Lung (tissue), 12 donors: ENCODE measurements around the gene TTC8. TPM values are rescaled to one million over a fixed set of nuclear protein-coding genes. Genes with fewer than 3 reads are reported as not detected.
"Not testable (repeated sequence)": the region's sequence is repeated elsewhere in the genome, so short reads cannot be mapped to it uniquely, and the experiment has no call there.

ENCODE experiments used
- ATAC-seq: fragments of 200-7000 bp; cut with Tn5 transposase; one replicate; pipeline ENCODE4 v1.9.1; 2020; ENCODE audit warnings: moderate number of reproducible peaks; ENCODE audit not compliant: insufficient read depth, low FRiP score
- DNase-seq, 3 donors: peaks; one replicate each; pipeline ENCODE4 v3.0.0-alpha.2; 2013 to 2017
- H3K27ac ChIP-seq, 2 donors: one replicate each; pipeline ENCODE4 v1.5.1; 2013; ENCODE audit warnings: mild to moderate bottlenecking in 2 of 2, moderate library complexity in 2 of 2, control low read depth in 1 of 2, inconsistent platforms in 1 of 2, low read depth in 1 of 2, low read length in 1 of 2
- H3K27me3 ChIP-seq, 3 donors: one replicate each; pipeline ENCODE4 v1.5.1; 2013; ENCODE audit warnings: low read length in 2 of 3; ENCODE audit not compliant: control insufficient read depth in 3 of 3, insufficient read depth in 3 of 3
- H3K36me3 ChIP-seq, 4 donors: one replicate each; pipeline ENCODE4 v1.5.1; 2013; ENCODE audit warnings: low read length in 4 of 4, mild to moderate bottlenecking in 1 of 4, moderate library complexity in 1 of 4; ENCODE audit not compliant: control insufficient read depth in 4 of 4, insufficient read depth in 4 of 4
- H3K4me1 ChIP-seq, 5 donors: one replicate each; pipeline ENCODE4 v1.5.1; 2013; ENCODE audit warnings: low read length in 5 of 5, mild to moderate bottlenecking in 2 of 5, moderate library complexity in 1 of 5; ENCODE audit not compliant: control insufficient read depth in 5 of 5, insufficient read depth in 5 of 5
- H3K4me3 ChIP-seq: one replicate; pipeline ENCODE4 v1.5.1; 2013; ENCODE audit warnings: mild to moderate bottlenecking, control low read depth, moderate library complexity
- H3K9ac ChIP-seq, 2 donors: one replicate each; pipeline ENCODE4 v1.5.1; 2013; ENCODE audit warnings: low read length in 2 of 2, control low read depth in 1 of 2; ENCODE audit not compliant: insufficient read depth in 1 of 2
- H3K9me3 ChIP-seq, 4 donors: one replicate each; pipeline ENCODE4 v1.5.1; 2013; ENCODE audit warnings: low read length in 3 of 4, mild to moderate bottlenecking in 1 of 4, moderate library complexity in 1 of 4; ENCODE audit not compliant: control insufficient read depth in 4 of 4, insufficient read depth in 3 of 4
- WGBS, 2 donors: extraction: QIAGEN DNeasy Blood & Tissue Kit; methylation state at CpG; one replicate each; pipeline ENCODE4 v1.1.7; 2013; 5-methylcytosine and 5-hydroxymethylcytosine counted together
- polyA plus RNA-seq, 2 donors: library from polyadenylated mRNA; stranded (reverse); fragments of 200-250 nt; gene quantifications; one replicate each; pipeline ENCODE4 v1.2.1, GENCODE V29; 2013
- total RNA-seq, 2 donors: library from RNA; depleted of rRNA in 1 of 2; stranded (reverse); fragments of >200 nt in 1 of 2; gene quantifications; one replicate each; pipeline ENCODE4 v1.2.1, GENCODE V29; 2014 to 2021
- TF ChIP-seq, protein P1 (sequence below): IDR thresholded peaks from 2 replicates; pipeline ENCODE4 v1.5.1; 2012; ENCODE audit warnings: mild to moderate bottlenecking; ENCODE audit errors: control extremely low read depth, extremely low read depth
- donor health status: control.
- donor health status: control.
- donor health status: Bipolar disorder and iron deficiency.
- donor health status: healthy.
- donor health status: DM: yes; HTN: yes; CAD: no.

The TTC8 gene
- total and polyA plus RNA-seq, 4 donors, result 9.6 to 29.8 (median 16.0) TPM

DNA sequence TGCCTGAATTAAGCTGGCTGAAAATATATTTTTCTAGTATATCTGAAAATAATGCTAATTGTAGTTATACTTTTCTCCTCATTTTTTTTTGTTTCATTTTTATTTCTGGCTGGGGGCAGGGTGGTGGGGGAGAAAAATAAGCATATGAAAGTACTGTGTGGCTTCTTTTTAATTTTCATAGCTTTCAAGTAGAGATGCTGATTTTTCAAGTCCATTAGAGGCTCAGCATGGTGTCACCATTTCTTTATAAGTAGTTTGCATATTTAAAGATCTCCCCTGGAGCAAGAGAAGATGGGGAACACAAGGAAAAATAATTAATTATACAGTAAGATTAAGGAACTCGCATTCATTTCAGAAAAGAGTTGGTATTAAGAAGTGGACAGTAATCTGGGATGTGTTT, 27.1 kb downstream of the TTC8 start:
- Histone ChIP-seq H3K4me3 (no peak overlapping the region), H3K9me3 (no peaks in the 10 kb centered on the region), H3K27ac (no peak overlapping the region), H3K36me3 (peaks cover 0 to 20% (median 3%) of the 10 kb centered on the region in 4 donors), H3K9ac (no peak overlapping the region), H3K27me3 (no peaks in the 10 kb centered on the region), H3K4me1 (no peaks in the 10 kb centered on the region)
- TF ChIP-seq, protein P1, sequence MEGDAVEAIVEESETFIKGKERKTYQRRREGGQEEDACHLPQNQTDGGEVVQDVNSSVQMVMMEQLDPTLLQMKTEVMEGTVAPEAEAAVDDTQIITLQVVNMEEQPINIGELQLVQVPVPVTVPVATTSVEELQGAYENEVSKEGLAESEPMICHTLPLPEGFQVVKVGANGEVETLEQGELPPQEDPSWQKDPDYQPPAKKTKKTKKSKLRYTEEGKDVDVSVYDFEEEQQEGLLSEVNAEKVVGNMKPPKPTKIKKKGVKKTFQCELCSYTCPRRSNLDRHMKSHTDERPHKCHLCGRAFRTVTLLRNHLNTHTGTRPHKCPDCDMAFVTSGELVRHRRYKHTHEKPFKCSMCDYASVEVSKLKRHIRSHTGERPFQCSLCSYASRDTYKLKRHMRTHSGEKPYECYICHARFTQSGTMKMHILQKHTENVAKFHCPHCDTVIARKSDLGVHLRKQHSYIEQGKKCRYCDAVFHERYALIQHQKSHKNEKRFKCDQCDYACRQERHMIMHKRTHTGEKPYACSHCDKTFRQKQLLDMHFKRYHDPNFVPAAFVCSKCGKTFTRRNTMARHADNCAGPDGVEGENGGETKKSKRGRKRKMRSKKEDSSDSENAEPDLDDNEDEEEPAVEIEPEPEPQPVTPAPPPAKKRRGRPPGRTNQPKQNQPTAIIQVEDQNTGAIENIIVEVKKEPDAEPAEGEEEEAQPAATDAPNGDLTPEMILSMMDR, result no peak
- no peak for DNase-seq
- no peak for ATAC-seq
- 86 to 90% methylated on average over 1 of the region's 1 CpG for WGBS, 2 donors

DNA sequence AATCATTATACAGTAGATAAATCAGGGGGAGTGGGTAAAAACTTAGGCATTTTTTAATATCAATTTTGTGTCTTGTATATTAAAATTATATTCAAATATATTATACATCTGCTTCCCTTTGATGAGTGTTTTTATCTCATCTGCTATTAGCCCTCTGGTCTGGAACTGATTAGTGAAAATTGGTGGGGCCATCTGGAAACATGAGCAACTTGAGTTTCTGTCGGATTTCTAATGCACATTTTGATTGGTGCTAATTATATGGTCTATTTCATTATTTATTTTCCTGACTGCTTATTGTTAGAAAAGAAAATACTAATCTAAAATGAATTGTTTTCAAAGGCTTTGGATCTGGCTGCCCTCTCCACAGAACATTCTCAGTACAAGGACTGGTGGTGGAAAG, 28.2 kb downstream of the TTC8 start:
- no peaks in the 10 kb centered on the region for H3K4me1 ChIP-seq
- 83 to 93% methylated on average over 1 of the region's 1 CpG for WGBS, 2 donors
- H3K9ac ChIP-seq, result no peak overlapping the region
- DNase-seq (no peak), ATAC-seq (no peak)
- H3K9me3 ChIP-seq, result no peaks in the 10 kb centered on the region
- no peaks in the 10 kb centered on the region for H3K27me3 ChIP-seq
- H3K36me3 ChIP-seq, result peaks cover 0 to 19% (median 5%) of the 10 kb centered on the region in 4 donors
- no peak overlapping the region for H3K27ac ChIP-seq
- TF ChIP-seq, protein P1, result no peak
- no peak overlapping the region for H3K4me3 ChIP-seq

DNA sequence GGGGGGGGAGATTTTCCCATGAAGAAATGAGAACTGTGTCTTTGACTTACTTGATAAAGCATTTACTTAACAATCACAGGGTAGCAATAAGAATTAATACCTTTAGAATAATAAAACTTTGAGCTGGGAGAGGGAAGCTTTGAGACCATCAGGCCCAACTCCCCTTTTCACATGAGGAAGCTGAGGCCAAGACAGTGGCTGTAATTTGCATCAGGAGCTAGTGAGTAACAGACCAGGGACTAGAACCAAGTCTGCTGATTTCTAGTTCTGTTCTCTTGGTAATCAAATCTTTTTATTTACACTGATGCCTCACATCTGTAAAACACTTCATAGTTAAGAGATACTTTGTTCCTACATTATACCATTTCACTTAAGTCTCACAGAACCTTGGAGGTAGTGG, 28.7 kb downstream of the TTC8 start:
- no peak for DNase-seq
- TF ChIP-seq, protein P1, result no peak
- ATAC-seq, result no peak

DNA sequence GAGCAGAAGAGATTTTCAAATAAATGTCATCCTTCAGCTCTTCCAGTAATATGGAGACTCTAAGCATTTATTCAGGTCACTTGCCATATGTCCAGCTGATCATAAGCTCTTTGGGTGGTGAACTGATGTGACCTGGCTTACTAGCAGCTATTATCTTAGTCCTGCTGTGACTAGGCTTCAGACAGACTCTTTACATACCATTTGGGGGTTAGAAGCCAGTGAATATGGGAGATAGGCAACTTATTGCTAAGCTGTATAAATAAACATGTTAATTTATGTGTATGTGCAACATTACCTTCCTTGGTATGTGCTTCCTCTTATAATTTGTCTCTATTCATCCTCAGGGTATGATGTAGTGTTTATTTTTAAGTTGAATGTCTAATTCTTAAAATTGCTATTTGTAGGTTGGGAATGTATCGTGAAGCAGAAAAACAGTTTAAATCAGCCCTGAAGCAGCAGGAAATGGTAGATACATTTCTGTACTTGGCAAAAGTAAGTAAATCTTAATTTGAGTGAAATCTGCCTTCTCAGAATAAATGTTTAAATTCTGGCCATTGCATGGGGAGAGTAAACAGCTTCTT, 32.4 kb downstream of the TTC8 start:
- Histone ChIP-seq H3K9ac (no peak overlapping the region), H3K9me3 (no peaks in the 10 kb centered on the region), H3K36me3 (peaks cover 6 to 30% (median 11%) of the 10 kb centered on the region in 4 donors), H3K4me1 (no peaks in the 10 kb centered on the region), H3K4me3 (no peak overlapping the region), H3K27me3 (no peaks in the 10 kb centered on the region), H3K27ac (no peak overlapping the region)
- WGBS, 2 donors, result 91 to 92% methylated on average over 1 of the region's 1 CpG
- TF ChIP-seq, protein P1, result no peak
- ATAC-seq (no peak), DNase-seq (no peak)

More for the DNA sequence above, 28.7 kb downstream of the TTC8 start:
- no peaks in the 10 kb centered on the region for H3K4me1 ChIP-seq
- H3K27me3 ChIP-seq, result no peaks in the 10 kb centered on the region
- H3K4me3 ChIP-seq, result no peak overlapping the region
- H3K9ac ChIP-seq, result no peak overlapping the region
- H3K9me3 ChIP-seq, result no peaks in the 10 kb centered on the region
- no peak overlapping the region for H3K27ac ChIP-seq
- H3K36me3 ChIP-seq, result peaks cover 0 to 20% (median 6%) of the 10 kb centered on the region in 4 donors

DNA sequence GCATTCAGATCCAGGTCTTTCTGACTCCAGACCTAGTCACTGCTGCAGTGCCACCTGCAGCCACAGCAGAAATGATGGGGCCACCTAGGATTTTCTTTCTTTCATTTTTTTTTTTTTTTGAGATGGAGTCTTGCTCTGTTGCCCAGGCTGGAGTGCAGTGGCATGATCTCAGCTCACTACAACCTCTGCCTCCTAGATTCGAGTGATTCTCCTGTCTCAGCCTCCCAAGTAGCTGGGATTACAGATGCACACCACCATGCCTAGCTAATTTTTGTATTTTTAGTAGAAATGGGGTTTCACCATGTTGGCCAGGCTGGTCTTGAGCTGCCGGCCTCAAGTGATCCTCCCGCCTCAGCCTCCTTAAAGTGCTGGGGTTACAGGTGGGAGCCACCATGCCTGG, 33.4 kb downstream of the TTC8 start:
- H3K9me3 ChIP-seq, H3K27ac ChIP-seq, H3K4me3 ChIP-seq, H3K4me1 ChIP-seq, H3K9ac ChIP-seq, H3K27me3 ChIP-seq, ATAC-seq, DNase-seq: not testable (repeated sequence)
- H3K36me3 ChIP-seq, result peaks cover 6 to 33% (median 12%) of the 10 kb centered on the region in 4 donors
- whole genome bisulfite sequencing, 2 donors, result 97 to 99% methylated on average over 3 of the region's 3 CpGs
